ENCODE results near the gene ZMAT3. TPM values are rescaled to one million over a fixed set of nuclear protein-coding genes. Genes with fewer than 3 reads are reported as not detected.
"Not testable (repeated sequence)": the region's sequence is repeated elsewhere in the genome, so short reads cannot be mapped to it uniquely, and the experiment has no call there.

The ZMAT3 gene
- total RNA-seq, 4 donors from 2014 or later: 7.7 to 9.1 (median 8.2) TPM

DNA sequence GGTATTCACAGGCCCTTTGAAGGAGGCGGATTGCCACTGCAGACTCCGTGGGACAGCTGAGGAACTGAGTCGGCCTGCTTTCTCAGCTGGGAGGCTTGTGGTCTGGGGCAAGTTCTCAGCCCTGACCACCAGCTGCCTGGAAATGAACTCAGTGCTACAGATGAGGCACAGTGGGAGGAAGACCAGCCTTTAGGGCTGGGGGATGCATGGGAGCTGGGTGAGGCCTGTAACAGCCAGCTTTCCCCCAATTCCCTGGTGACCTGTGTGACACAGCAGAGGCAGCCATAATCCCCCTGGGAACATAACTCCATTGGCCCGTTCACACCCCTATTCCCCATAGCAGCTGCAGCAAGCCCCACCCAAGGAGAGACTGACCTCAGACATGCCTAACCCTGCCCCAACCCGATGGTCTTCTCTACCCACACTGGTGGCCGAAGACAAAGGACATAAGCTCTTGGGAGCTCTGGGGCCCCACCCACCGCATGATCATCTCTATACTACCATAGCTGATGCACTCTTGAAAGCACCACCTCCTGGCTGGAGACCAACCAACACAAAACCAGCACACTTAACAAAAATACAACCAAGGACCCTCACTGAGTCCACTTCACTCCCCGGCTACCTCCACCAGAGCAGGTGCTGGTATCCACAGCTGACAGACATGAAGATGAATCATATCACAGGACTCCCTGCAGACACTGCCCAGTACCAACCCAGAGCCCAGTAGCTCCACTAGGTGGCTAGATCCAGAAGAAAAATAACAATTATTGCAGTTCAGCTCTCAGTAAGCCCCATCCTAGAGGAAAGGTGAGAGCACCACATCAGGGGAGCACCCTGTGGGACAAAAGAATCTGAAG, 24.9 kb downstream of the ZMAT3 start:
- TF ChIP-seq, protein P1, sequence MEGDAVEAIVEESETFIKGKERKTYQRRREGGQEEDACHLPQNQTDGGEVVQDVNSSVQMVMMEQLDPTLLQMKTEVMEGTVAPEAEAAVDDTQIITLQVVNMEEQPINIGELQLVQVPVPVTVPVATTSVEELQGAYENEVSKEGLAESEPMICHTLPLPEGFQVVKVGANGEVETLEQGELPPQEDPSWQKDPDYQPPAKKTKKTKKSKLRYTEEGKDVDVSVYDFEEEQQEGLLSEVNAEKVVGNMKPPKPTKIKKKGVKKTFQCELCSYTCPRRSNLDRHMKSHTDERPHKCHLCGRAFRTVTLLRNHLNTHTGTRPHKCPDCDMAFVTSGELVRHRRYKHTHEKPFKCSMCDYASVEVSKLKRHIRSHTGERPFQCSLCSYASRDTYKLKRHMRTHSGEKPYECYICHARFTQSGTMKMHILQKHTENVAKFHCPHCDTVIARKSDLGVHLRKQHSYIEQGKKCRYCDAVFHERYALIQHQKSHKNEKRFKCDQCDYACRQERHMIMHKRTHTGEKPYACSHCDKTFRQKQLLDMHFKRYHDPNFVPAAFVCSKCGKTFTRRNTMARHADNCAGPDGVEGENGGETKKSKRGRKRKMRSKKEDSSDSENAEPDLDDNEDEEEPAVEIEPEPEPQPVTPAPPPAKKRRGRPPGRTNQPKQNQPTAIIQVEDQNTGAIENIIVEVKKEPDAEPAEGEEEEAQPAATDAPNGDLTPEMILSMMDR (IDR thresholded peaks at IDR 0.05): no peak
- DNase-seq (ENCODE audit: low spot score): no peak
- ATAC-seq (ENCODE audit: low FRiP score): no peak

DNA sequence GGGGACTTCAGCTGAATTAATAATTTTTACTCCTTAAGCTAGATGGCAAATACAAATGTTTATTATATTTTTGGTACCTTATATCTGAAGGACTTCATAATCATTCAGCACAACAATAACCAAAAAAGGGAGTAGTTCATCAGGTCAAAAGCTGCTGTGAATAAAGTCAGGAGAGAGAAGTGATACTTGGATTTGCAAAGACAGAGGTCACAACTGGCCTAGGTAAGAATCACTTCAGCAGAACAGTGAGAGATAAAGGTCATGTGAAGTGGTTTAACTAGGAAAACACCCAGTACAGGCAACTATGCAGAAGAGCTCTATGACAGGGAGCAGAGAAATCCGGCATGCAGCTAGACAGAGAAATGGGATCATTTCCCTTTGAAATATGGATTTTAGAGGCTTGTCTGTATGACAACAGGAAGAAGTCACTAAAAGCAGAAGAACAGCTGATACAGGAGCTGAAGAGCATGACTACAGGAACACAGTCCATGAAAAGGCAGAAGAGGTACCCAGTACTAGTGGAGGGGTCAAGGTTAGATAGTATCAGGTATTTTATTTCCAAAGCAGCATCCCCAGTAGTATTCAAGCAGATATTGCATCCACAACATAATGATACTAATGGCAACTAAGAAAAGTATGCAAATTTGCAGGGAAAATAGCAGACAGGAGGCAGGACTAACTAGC, 25.7 kb downstream of the ZMAT3 start:
- DNase-seq (ENCODE audit: low spot score) (no peak), ATAC-seq (ENCODE audit: low FRiP score) (no peak)
- TF ChIP-seq, protein P1 (IDR thresholded peaks at IDR 0.05): no peak

DNA sequence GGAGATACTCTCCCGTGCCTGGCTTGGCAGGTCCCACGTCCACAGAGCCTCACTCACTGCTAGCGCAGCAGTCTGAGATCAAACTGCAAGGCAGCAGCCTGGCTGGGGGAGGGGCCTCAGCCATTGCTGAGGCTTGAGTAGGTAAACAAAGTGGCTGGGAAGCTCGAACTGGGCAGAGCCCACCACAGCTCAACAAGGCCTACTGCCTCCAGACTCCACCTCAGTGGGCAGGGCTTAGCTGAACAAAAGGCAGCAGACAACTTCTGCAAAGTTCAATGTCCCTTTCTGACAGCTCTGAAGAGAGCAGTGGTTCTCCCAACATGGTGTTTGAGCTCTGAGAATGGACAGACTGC, 32.7 kb downstream of the ZMAT3 start:
- ATAC-seq (ENCODE audit: low FRiP score); DNase-seq (ENCODE audit: low spot score): not testable (repeated sequence)

DNA sequence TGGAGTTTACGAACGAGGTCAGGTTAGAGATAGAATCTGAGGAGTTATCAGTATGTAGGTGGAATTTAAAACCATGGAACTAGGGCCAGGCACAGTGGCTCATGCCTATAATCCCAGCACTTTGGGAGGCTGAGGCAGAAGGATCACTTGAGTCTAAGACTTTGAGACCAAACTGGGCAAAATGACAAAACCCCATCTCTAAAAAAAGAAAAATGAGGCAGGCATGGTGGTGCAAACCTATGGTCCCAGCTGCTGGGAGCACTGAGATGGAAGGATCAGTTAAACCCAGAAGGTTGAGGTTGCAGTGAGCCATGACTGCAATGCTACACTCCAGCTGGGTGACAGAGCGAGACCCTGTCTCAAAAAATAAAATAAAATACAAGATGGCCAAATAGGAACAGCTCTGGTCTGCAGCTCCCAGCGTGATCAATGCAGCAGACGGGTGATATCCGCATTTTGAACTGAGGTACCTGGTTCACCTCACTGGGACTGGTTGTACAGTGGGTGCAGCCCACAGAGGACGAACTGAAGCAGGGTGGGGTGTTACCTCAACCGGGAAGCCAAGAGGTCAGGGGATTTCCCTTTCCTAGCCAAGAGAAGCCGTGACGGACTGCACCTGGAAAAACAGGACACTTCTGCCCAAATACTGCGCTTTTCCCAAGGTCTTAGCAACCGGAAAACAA, 33.3 kb downstream of the ZMAT3 start:
- TF ChIP-seq, protein P1 (IDR thresholded peaks at IDR 0.05): no peak
- ATAC-seq (ENCODE audit: low FRiP score) (no peak), DNase-seq (ENCODE audit: low spot score) (no peak)

DNA sequence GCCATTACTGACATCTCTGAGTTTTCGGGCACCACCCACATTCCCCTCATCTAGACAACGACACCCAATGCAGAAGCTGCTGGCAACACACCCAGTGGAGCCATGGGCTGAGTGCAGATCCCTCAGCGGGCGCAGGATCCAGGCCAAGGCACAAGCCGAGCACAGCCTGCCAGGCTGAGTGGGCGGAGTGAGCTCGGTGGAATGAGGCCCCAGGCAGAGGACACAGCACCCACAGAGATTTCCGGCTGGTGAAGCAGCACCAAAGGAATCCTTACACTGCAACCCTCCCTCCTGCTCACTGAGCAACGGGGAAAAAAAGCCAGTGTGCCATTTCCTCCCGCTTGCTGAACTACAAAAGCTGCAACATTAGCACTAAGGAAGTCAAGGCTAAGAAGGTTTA, 34.3 kb downstream of the ZMAT3 start:
- DNase-seq (ENCODE audit: low spot score) (no peak), ATAC-seq (ENCODE audit: low FRiP score) (peak; percentile 78)
- TF ChIP-seq, protein P1 (IDR thresholded peaks at IDR 0.05): no peak

DNA sequence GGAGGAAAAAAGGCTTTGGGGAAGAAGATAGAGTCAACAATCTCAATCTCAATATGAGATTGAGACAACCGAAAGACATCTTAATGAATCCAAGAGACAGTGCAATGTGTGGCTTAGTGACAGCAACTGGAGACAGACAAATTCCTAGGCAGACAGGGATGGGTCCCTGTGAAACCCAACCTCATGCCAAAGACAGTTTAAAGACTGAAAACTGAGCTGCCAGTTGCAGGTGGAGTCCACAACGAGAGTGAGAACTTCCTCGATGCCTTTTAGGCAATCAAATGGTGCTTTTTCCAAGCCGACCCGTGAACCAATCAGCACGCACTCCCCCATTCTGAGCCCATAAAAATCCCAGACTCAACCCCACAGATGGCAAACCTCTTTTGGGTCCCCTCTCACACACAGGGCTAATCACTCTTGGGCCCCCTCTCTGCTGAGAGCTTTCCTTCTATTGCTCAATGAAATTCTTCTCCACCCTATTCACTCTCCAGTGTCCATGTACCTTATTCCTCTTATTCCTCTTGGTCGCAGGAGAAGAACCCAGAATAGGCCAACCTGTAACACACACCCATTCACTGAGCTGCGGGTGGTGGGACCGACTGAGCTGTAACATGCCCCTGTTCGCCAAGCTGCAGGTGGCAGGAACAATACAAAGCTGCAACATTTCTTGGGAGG, 34.8 kb downstream of the ZMAT3 start:
- TF ChIP-seq, protein P1 (IDR thresholded peaks at IDR 0.05): no peak
- peak; percentile 14 for ATAC-seq (ENCODE audit: low FRiP score)
- DNase-seq (ENCODE audit: low spot score): no peak

DNA sequence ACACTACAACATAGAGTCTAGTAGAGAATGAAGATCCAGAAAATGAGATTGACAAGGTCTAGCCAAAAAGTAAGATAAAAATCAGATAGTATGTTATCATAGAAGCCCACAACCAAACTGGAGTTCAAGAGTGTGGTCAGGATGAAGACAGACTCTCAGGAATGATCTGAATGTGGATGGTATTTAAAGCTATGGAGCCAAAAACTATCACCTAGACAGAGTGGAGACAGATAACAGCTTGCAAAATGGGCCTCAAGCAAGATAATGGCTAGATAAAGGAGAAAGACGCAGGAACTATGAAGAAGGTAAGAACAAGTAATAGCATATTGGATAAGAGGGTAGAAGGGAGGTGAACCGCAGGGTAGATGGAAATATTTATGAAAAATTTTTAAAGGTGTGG, 35.4 kb downstream of the ZMAT3 start:
- ATAC-seq (ENCODE audit: low FRiP score) (no peak), DNase-seq (ENCODE audit: low spot score) (no peak)
- TF ChIP-seq, protein P1 (IDR thresholded peaks at IDR 0.05): no peak

All from omental fat pad (tissue), 4 donors.